Heart left ventricle (tissue), 16 donors: ENCODE data around the gene LNX1. TPM values are rescaled to one million over a fixed set of nuclear protein-coding genes. Genes with fewer than 3 reads are reported as not detected.

Source experiments
- ATAC-seq, 4 donors: fragments of 200-7000 bp; cut with Tn5 transposase; one replicate each; pipeline ENCODE4 v1.9.1; 2020 to 2022; ENCODE audit warnings: moderate library complexity in 4 of 4, mild to moderate bottlenecking in 3 of 4, moderate number of reproducible peaks in 1 of 4
- DNase-seq, 5 donors: peaks; one replicate each; pipeline ENCODE4 v3.0.0-alpha.2; 2020
- H3K27ac ChIP-seq, 12 donors: fragments of 200-600 bp; sonication (generic) in 4 of 12; one replicate each; pipeline versions ENCODE4 v1.5.0 to v1.8.0; 2016 to 2022; ENCODE audit warnings: mild to moderate bottlenecking in 2 of 12
- H3K27me3 ChIP-seq, 9 donors: fragments of 200-600 bp; sonication (generic) in 2 of 9; one replicate each; pipeline versions ENCODE4 v1.5.1 to v1.8.0; 2016 to 2022; ENCODE audit warnings: mild to moderate bottlenecking in 3 of 9
- H3K36me3 ChIP-seq, 9 donors: fragments of 200-600 bp; sonication (generic) in 2 of 9; one replicate each; pipeline versions ENCODE4 v1.5.0 to v1.8.0; 2018 to 2022; ENCODE audit warnings: mild to moderate bottlenecking in 2 of 9
- H3K4me1 ChIP-seq, 12 donors: fragments of 200-600 bp; sonication (generic) in 4 of 12; one replicate each; pipeline versions ENCODE4 v1.5.0 to v1.8.0; 2016 to 2022; ENCODE audit warnings: mild to moderate bottlenecking in 3 of 12
- H3K4me3 ChIP-seq, 12 donors: fragments of 200-600 bp; sonication (generic) in 4 of 12; one replicate each; pipeline versions ENCODE4 v1.5.0 to v1.8.0; 2017 to 2022; ENCODE audit warnings: mild to moderate bottlenecking in 9 of 12, moderate library complexity in 4 of 12
- H3K9me3 ChIP-seq, 12 donors: fragments of 200-600 bp; sonication (generic) in 4 of 12; one replicate each; pipeline versions ENCODE4 v1.5.0 to v1.8.0; 2016 to 2022; ENCODE audit warnings: mild to moderate bottlenecking in 1 of 12
- POLR2A ChIP-seq, 2 donors: fragments of 450-650 bp; IDR thresholded peaks; one replicate each; pipeline ENCODE4 v1.6.1; 2017; ENCODE audit warnings: antibody characterized with exemption in 2 of 2, mild to moderate bottlenecking in 2 of 2, moderate library complexity in 2 of 2
- WGBS, 4 donors: extraction: QIAGEN DNeasy Blood & Tissue Kit in 2 of 4; methylation state at CpG; one replicate each; pipeline versions ENCODE4 v1.1.5 to v1.1.7; 2013 to 2018; 5-methylcytosine and 5-hydroxymethylcytosine counted together
- intact Hi-C, 10 donors: fragments of 100-400 bp; cut with DNase I; formaldehyde crosslinking; loops; one replicate each; pipeline versions ENCODE4 v1.11.1 to v1.14.2; 2022
- polyA plus RNA-seq, 2 donors: library from polyadenylated mRNA; stranded (reverse); fragments of 200-250 nt; gene quantifications; one replicate each; pipeline ENCODE4 v1.2.3, GENCODE V29; 2013
- total RNA-seq, 9 donors: library from RNA; depleted of rRNA in 2 of 9; stranded (reverse); fragments of >200 nt in 2 of 9; fragmentation: NEBNext Ultra II Directional in 3 of 9; extraction: Animal tissue kit (Norgen Biotek cat#: 25700) in 3 of 9; gene quantifications; one replicate each; pipeline versions ENCODE4 v1.1.0 to v1.2.4, GENCODE V29; 2016 to 2023
- TF ChIP-seq, protein P1 (sequence below), 12 donors: fragments of 200-600 bp; sonication (generic) in 4 of 12; IDR thresholded peaks; one replicate each; pipeline versions ENCODE4 v1.5.0 to v1.8.0; 2018 to 2022; ENCODE audit warnings: antibody characterized with exemption in 12 of 12, mild to moderate bottlenecking in 5 of 12
- donor health status: ischemic (EF 13 %, LVEDD 7.1; RV severe dilation, severe dysfunction).
- donor health status: healthy with polysubstance abuse.
- donor health status: DM: no; HTN: yes; CAD: no.
- donor health status: DM: no; HTN: no; CAD: no.
- donor health status: ischemic (EF 25% LVEDD 6.9; RV normal size, moderate dysfunction).
- donor health status: ischemic (EF 25% LVEDD 5.7; RV mildly dilated, moderate dysfunction).
- donor health status: healthy.
- donor health status: DM: yes; HTN: yes; CAD: no.
- donor health status: ischemic (EF 35%, LVEDD 5.7; RV mildly dilated, moderate dysfunction).
- donor health status: nonischemic (EF 11% LVEDD 7.7; RV severe dilation, severe dysfunction).
- donor health status: DM: yes; HTN: yes; CAD: no.
- donor health status: PGD.
- donor health status: ischemic (EF 29% LVEDD 5.4; RV normal size, mild dysfunction).
- donor health status: nonischemic (EF 23%, LVEDD 6.1; RV moderate dilation, normal function).

The LNX1 gene
- total and polyA plus RNA-seq, 11 donors, result 3.4 to 15.7 (median 6.7) TPM

DNA sequence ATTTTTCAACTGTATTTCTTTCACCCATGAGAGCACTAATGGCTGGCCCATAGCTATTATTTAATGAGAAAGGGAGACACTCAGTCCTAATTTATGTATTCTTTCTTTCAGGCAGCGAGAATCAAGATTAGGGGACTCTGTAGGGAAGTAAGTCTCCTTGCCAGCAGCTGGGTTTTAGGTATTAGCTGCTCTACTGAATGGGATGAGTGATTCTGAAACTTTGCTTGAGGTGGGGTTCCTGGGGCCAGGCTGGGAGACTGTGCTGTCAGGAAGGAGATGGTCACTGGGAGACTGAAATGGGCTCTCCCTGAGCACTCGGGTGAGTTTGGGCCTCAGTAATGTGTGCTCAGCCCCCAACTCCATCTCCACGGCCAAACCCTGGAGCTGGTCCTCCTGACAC is 78.7 kb downstream of the LNX1 start:
- intact Hi-C loops, result no loop called here
- H3K4me1 ChIP-seq, result peaks cover 0 to 17% (median 11%) of the 10 kb centered on the region in 12 donors
- H3K4me3 ChIP-seq, result no peak overlapping the region
- DNase-seq (no peak), ATAC-seq (no peak)
- H3K9me3 ChIP-seq, result no peaks in the 10 kb centered on the region
- no peak for TF ChIP-seq POLR2A (IDR thresholded peaks at IDR 0.05)
- TF ChIP-seq, protein P1, sequence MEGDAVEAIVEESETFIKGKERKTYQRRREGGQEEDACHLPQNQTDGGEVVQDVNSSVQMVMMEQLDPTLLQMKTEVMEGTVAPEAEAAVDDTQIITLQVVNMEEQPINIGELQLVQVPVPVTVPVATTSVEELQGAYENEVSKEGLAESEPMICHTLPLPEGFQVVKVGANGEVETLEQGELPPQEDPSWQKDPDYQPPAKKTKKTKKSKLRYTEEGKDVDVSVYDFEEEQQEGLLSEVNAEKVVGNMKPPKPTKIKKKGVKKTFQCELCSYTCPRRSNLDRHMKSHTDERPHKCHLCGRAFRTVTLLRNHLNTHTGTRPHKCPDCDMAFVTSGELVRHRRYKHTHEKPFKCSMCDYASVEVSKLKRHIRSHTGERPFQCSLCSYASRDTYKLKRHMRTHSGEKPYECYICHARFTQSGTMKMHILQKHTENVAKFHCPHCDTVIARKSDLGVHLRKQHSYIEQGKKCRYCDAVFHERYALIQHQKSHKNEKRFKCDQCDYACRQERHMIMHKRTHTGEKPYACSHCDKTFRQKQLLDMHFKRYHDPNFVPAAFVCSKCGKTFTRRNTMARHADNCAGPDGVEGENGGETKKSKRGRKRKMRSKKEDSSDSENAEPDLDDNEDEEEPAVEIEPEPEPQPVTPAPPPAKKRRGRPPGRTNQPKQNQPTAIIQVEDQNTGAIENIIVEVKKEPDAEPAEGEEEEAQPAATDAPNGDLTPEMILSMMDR (IDR thresholded peaks at IDR 0.05), result no peak
- H3K27ac ChIP-seq, result no peak overlapping the region
- H3K27me3 ChIP-seq, result no peaks in the 10 kb centered on the region
- WGBS, 4 donors, result 32 to 34% (median 33%) methylated on average over 3 of the region's 3 CpGs
- H3K36me3 ChIP-seq, result no peaks in the 10 kb centered on the region

DNA sequence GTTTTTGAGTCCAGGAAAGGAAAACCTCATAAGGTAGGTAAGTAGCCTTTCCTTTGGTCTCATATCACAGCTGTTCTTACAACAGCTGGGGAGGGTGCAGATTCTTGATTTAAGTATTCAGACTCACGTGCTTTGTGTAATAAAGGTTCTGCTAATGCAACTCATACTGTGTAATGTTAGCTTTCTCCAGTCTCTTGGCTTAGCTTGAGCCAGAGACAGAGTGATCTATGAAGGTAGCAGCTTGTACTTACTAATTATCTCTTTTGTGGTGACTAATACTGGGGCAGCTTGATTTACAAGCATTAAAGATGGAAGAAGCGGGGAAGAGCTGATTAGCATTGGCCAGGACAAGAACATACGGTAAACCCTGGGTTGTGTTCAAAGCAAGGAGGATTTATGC is 80.3 kb downstream of the LNX1 start:
- H3K27me3 ChIP-seq, result no peaks in the 10 kb centered on the region
- no peak for TF ChIP-seq POLR2A (IDR thresholded peaks at IDR 0.05)
- TF ChIP-seq, protein P1 (IDR thresholded peaks at IDR 0.05), result no peak
- WGBS, 4 donors, result 30 to 49% (median 32%) methylated on average over 3 of the region's 3 CpGs
- H3K36me3 ChIP-seq, result no peaks in the 10 kb centered on the region
- no peak for DNase-seq
- H3K9me3 ChIP-seq, result no peaks in the 10 kb centered on the region
- intact Hi-C loops, result no loop called here
- H3K4me3 ChIP-seq, result no peak overlapping the region
- peak overlapping the region in 4 of 12 donors; percentile 3 to 27 (median 10) for H3K27ac ChIP-seq
- ATAC-seq, result no peak
- peaks cover 0 to 20% (median 11%) of the 10 kb centered on the region in 12 donors for H3K4me1 ChIP-seq

DNA sequence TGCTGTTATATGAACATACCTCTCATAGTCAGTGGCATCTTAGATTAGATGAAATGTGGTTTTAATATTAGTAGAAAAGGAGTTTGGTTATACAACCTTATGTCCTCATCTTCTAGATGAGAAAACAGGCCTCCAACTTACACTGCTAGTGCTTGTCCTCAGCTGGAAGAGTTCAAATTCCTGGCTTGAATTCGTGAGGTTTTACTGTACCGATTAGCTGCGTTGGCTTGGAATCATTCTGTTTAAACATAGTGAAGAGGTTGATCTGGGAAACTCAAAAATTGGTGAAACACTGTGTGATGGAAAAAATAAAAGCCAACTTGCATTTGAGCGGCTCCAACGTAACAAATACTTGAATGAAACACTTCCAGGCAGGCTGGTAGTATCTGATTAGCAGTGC is 81.0 kb downstream of the LNX1 start:
- no peaks in the 10 kb centered on the region for H3K27me3 ChIP-seq
- no peak for DNase-seq
- intact Hi-C loops, result no loop called here
- no peaks in the 10 kb centered on the region for H3K36me3 ChIP-seq
- WGBS, 4 donors, result 27 to 36% (median 30%) methylated on average over 4 to 5 of the region's 5 CpGs
- H3K27ac ChIP-seq, result peak overlapping the region in 5 of 12 donors; percentile 3 to 27 (median 13)
- TF ChIP-seq POLR2A (IDR thresholded peaks at IDR 0.05), result no peak
- TF ChIP-seq, protein P1 (IDR thresholded peaks at IDR 0.05), result no peak
- H3K4me1 ChIP-seq, result peaks cover 0 to 20% (median 11%) of the 10 kb centered on the region in 12 donors
- ATAC-seq, result no peak
- no peak overlapping the region for H3K4me3 ChIP-seq
- no peaks in the 10 kb centered on the region for H3K9me3 ChIP-seq

DNA sequence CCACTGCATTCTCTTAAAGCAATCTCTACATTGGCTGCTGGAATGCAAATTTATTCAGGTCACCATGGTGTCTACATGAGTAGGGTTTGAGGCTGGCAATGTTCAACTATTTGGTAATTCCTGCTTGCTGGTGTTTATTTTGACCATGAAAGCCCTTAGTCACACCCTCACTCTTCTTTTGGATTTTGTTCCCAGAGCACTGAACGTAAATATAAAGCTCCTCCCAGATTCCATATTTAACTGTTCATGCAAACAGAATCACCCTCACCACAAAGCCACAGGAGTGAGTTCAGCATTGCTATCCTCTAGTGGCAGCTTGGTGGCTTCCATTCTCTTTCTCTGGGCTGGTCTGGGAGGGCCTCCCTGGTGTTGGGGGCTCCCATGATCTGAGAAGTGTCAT is 82.8 kb downstream of the LNX1 start:
- no peak for DNase-seq
- Histone ChIP-seq H3K27me3 (no peaks in the 10 kb centered on the region), H3K4me1 (peaks cover 0 to 20% (median 11%) of the 10 kb centered on the region in 12 donors), H3K27ac (peak overlapping the region in 11 of 12 donors; percentile 42 to 83 (median 66)), H3K9me3 (no peaks in the 10 kb centered on the region), H3K36me3 (no peaks in the 10 kb centered on the region), H3K4me3 (peak overlapping the region in 2 of 12 donors; percentile 39 to 48)
- ATAC-seq, result no peak
- WGBS, 4 donors, result 71 to 91% (median 77%) methylated on average over 1 of the region's 1 CpG
- TF ChIP-seq, protein P1 (IDR thresholded peaks at IDR 0.05), result no peak
- TF ChIP-seq POLR2A (IDR thresholded peaks at IDR 0.05), result no peak
- intact Hi-C loops, result no loop called here
